ENCODE measurements around the gene VAV3.
"Not testable (repeated sequence)": the region's sequence is repeated elsewhere in the genome, so short reads cannot be mapped to it uniquely, and the experiment has no call there.

Gene VAV3

DNA sequence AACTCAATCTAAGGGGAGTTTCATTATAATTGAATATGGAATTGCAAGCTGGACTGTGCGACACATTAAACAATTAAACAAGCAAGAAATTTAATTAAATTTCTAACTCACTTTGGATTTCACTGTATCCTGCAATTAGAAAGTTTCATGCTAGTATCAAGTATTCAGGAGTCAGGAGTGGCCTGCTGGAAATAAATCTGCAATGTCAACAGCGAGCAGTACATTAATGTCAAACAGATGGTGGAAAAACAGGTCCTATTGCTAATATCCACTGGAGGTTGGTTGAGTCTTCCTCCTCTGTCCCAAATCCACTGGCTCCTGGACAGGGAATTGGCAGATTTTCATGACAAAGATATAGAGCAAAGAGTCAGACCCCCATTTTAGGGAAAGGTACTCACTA lies 237.1 kb downstream of the VAV3 start:
- Histone ChIP-seq H3K4me1 (no peaks in the 10 kb centered on the region), H3K27me3 (no peaks in the 10 kb centered on the region), H3K9me3 (replicated peaks in 1 of 11) (0 out of 22 replicates have a peak, but pooled peaks cover 0 to 4% (median 0%) of the 10 kb centered on the region in 11 experiments), H3K4me3 (no peak overlapping the region), H3K36me3 (peaks cover 17 to 83% (median 61%) of the 10 kb centered on the region in 11 experiments; a peak in 21 of 22 replicates), H3K9ac (no peak overlapping the region), H3K27ac (no peak overlapping the region), H4K20me1 (no peaks in the 10 kb centered on the region), H3K4me2 (no peak overlapping the region)
- no peak for TF ChIP-seq Cebpa-rat (IDR thresholded peaks at IDR 0.05)

- no peak overlapping the region for H3K4me2 ChIP-seq
- H3K9ac ChIP-seq, result no peak overlapping the region
- no peak overlapping the region for H3K4me3 ChIP-seq
- H3K36me3 ChIP-seq, result peaks cover 11 to 82% (median 59%) of the 10 kb centered on the region in 11 experiments; a peak in 21 of 22 replicates
- no peaks in the 10 kb centered on the region for H4K20me1 ChIP-seq
- H3K9me3 ChIP-seq (replicated peaks in 1 of 11), result no peaks in the 10 kb centered on the region
- no peak overlapping the region for H3K27ac ChIP-seq
- no peak for TF ChIP-seq Cebpa-rat (IDR thresholded peaks at IDR 0.05)
- H3K4me1 ChIP-seq, result no peaks in the 10 kb centered on the region
- H3K27me3 ChIP-seq, result no peaks in the 10 kb centered on the region
Measured at GRCh38 chr1:107726860-107727259, 238.1 kb downstream of the VAV3 start.

DNA sequence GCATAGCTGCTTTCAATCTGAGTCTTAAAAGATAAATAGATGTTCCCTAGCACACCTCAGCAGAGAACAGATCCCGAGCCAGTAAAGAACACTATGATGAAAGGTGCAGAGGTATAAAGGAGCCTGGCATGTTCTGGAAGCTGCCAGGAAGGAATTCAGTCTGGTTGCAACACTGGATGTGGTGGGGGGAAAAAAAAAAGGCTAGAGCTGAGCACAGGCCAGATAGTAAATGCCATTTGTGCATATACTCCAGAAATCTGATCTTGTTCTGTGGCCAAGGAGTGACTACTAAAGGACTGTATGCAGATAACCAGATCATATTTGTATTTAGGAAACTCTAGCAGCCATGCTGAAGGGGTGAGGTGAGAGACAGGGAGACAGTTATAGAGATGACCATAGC lies 240.3 kb downstream of the VAV3 start:
- TF ChIP-seq Cebpa-rat (IDR thresholded peaks at IDR 0.05), result no peak
- Histone ChIP-seq H3K4me1 (no peaks in the 10 kb centered on the region), H3K4me2 (no peak overlapping the region), H3K27me3 (no peaks in the 10 kb centered on the region), H3K27ac (no peak overlapping the region), H3K9ac (no peak overlapping the region), H3K36me3 (peaks cover 16 to 95% (median 67%) of the 10 kb centered on the region in 11 experiments; a peak in 21 of 22 replicates), H3K9me3 (replicated peaks in 1 of 11) (peaks cover 0 to 18% (median 10%) of the 10 kb centered on the region in 11 experiments; a peak in 14 of 22 replicates), H3K4me3 (no peak overlapping the region), H4K20me1 (no peaks in the 10 kb centered on the region)

- H3K4me2 ChIP-seq, H3K4me3 ChIP-seq, H3K4me1 ChIP-seq, H3K27me3 ChIP-seq, H4K20me1 ChIP-seq, H3K27ac ChIP-seq, H3K9ac ChIP-seq: not testable (repeated sequence)
- peaks cover 12 to 70% (median 50%) of the 10 kb centered on the region in 11 experiments; a peak in 21 of 22 replicates for H3K36me3 ChIP-seq
- peaks cover 0 to 19% (median 10%) of the 10 kb centered on the region in 11 experiments; a peak in 14 of 22 replicates for H3K9me3 ChIP-seq (replicated peaks in 1 of 11)
Measured at GRCh38 chr1:107720210-107720609, 244.8 kb downstream of the VAV3 start.

DNA sequence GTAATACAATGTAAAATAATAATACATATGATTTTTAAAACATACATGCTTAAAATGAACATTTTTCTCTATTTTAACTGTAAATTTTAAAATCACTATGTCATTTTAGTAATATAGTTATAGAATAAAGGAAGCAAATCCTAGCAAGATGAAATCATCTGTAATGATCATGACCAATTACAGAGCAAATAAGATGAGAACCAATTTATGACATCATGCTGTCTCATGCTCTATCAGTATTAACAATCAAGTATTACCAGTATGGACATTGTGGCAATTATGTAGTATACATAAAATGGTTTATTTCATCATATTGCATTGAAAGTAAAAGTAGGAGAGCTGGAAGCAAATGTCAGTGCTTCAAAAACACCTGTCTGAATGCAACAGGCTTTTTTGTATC lies 255.0 kb downstream of the VAV3 start:
- Histone ChIP-seq H3K4me3 (no peak overlapping the region), H3K4me2 (no peak overlapping the region), H3K36me3 (peaks cover 12 to 50% (median 31%) of the 10 kb centered on the region in 11 experiments; a peak in 20 of 22 replicates), H3K9me3 (replicated peaks in 1 of 11) (peaks cover 13 to 21% (median 18%) of the 10 kb centered on the region in 11 experiments; a peak in 21 of 22 replicates), H3K9ac (no peak overlapping the region), H3K27me3 (no peaks in the 10 kb centered on the region), H3K4me1 (no peaks in the 10 kb centered on the region), H4K20me1 (no peaks in the 10 kb centered on the region), H3K27ac (no peak overlapping the region)
- no peak for TF ChIP-seq Cebpa-rat (IDR thresholded peaks at IDR 0.05)

- peaks cover 10 to 15% (median 12%) of the 10 kb centered on the region in 11 experiments; a peak in 21 of 22 replicates for H3K9me3 ChIP-seq (replicated peaks in 1 of 11)
- no peak overlapping the region for H3K27ac ChIP-seq
- no peaks in the 10 kb centered on the region for H3K27me3 ChIP-seq
- no peak overlapping the region for H3K4me3 ChIP-seq
- no peak overlapping the region for H3K9ac ChIP-seq
- no peaks in the 10 kb centered on the region for H3K4me1 ChIP-seq
- no peak overlapping the region for H3K4me2 ChIP-seq
- peaks cover 21 to 70% (median 55%) of the 10 kb centered on the region in 11 experiments for H3K36me3 ChIP-seq
- no peak for TF ChIP-seq Cebpa-rat (IDR thresholded peaks at IDR 0.05)
- H4K20me1 ChIP-seq, result no peaks in the 10 kb centered on the region
Measured at GRCh38 chr1:107707111-107707510, 257.9 kb downstream of the VAV3 start.

DNA sequence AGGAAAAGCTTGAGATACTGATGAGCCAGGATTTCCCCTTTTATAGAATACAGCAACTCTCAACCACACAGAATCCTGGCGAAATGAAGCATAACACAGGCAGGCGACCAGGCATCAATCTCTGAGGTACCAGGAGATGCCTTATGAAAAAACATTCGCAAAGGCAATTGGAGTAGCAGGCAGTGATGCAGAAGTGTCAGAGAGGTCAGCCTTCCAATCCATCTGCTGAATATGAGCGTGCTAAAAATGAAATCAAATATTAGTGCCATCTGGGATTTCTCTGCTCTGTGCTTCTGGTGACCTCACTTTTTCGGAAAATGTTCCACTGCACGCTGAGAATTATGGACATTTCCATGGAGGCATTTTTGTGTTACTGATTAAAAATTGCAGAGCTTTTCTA lies 258.8 kb downstream of the VAV3 start:
- Histone ChIP-seq H4K20me1 (no peaks in the 10 kb centered on the region), H3K4me3 (no peak overlapping the region), H3K9me3 (replicated peaks in 1 of 11) (peaks cover 2 to 9% (median 3%) of the 10 kb centered on the region in 11 experiments; a peak in 19 of 22 replicates), H3K4me1 (no peaks in the 10 kb centered on the region), H3K4me2 (no peak overlapping the region), H3K27ac (no peak overlapping the region), H3K27me3 (no peaks in the 10 kb centered on the region), H3K9ac (no peak overlapping the region), H3K36me3 (peaks cover 15 to 70% (median 54%) of the 10 kb centered on the region in 11 experiments; a peak in 21 of 22 replicates)
- no peak for TF ChIP-seq Cebpa-rat (IDR thresholded peaks at IDR 0.05)

GRCh38 chr1:107704911-107705310 lies 260.1 kb downstream of the VAV3 start:
- no peak overlapping the region for H3K9ac ChIP-seq
- H3K36me3 ChIP-seq, result peaks cover 23 to 80% (median 56%) of the 10 kb centered on the region in 11 experiments; a peak in 21 of 22 replicates
- no peak overlapping the region for H3K27ac ChIP-seq
- H3K4me1 ChIP-seq, result no peaks in the 10 kb centered on the region
- H4K20me1 ChIP-seq, result no peaks in the 10 kb centered on the region
- no peak overlapping the region for H3K4me2 ChIP-seq
- H3K9me3 ChIP-seq (replicated peaks in 1 of 11), result peaks cover 0 to 6% (median 0%) of the 10 kb centered on the region in 11 experiments; a peak in 2 of 22 replicates
- H3K27me3 ChIP-seq, result no peaks in the 10 kb centered on the region
- no peak for TF ChIP-seq Cebpa-rat (IDR thresholded peaks at IDR 0.05)
- H3K4me3 ChIP-seq, result no peak overlapping the region

GRCh38 chr1:107702946-107703571 lies 261.9 kb downstream of the VAV3 start:
- H3K9ac ChIP-seq, result no peak overlapping the region
- H3K4me2 ChIP-seq, result no peak overlapping the region
- peaks cover 0 to 6% (median 0%) of the 10 kb centered on the region in 11 experiments; a peak in 3 of 22 replicates for H3K9me3 ChIP-seq (replicated peaks in 1 of 11)
- no peaks in the 10 kb centered on the region for H3K27me3 ChIP-seq
- TF ChIP-seq Cebpa-rat (IDR thresholded peaks at IDR 0.05), result no peak
- no peaks in the 10 kb centered on the region for H3K4me1 ChIP-seq
- no peak overlapping the region for H3K4me3 ChIP-seq
- H3K27ac ChIP-seq, result no peak overlapping the region
- no peaks in the 10 kb centered on the region for H4K20me1 ChIP-seq
- peaks cover 32 to 93% (median 71%) of the 10 kb centered on the region in 11 experiments; a peak in 21 of 22 replicates for H3K36me3 ChIP-seq

DNA sequence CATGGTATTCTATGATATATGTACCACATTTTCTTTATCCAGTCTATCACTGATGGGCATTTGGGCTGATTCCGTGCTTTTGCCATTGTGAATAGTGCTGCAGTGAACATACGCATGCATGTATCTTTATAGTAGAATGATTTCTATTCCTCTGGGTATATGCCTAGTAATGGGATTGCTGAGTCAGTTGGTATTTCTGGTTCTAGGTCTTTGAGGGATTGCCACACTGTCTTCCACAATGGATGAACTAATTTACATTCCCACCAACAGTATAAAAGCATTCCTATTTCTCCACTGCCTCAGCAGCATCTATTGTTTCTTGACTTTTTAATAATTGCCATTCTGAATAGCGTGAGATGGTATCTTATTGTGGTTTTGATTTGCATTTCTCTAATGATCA lies 264.3 kb downstream of the VAV3 start:
- H3K27me3 ChIP-seq, H4K20me1 ChIP-seq, H3K9ac ChIP-seq: not testable (repeated sequence)

More for the DNA sequence above, 264.3 kb downstream of the VAV3 start:
- peaks cover 43 to 100% (median 85%) of the 10 kb centered on the region in 11 experiments for H3K36me3 ChIP-seq
- H3K27ac ChIP-seq; H3K9me3 ChIP-seq (replicated peaks in 1 of 11); H3K4me1 ChIP-seq; H3K4me3 ChIP-seq; H3K4me2 ChIP-seq: not testable (repeated sequence)

All from BLaER1 treated with 17β-estradiol and CSF1 and Interleukin-3, amounts not matched to agents 10 nM and 100 nM (cell line).